HEK293 (cell line): ENCODE measurements around the gene ATP4A.

Experiments used
- ZNF23 ChIP-seq: fragments of 450-650 bp; formaldehyde crosslinking; IDR thresholded peaks from 2 replicates; pipeline ENCODE4 v1.5.1; 2016; ENCODE audit warnings: missing biosample characterization, missing genetic modification characterization, borderline replicate concordance
- TF ChIP-seq, protein P1 (sequence below): fragments of 450-650 bp; formaldehyde crosslinking; IDR thresholded peaks from 2 replicates; pipeline ENCODE4 v1.5.1; 2016; ENCODE audit warnings: missing biosample characterization, missing genetic modification characterization

GRCh38 chr19:35559781-35560180 is 3.7 kb downstream of the ATP4A start:
- TF ChIP-seq, protein P1, sequence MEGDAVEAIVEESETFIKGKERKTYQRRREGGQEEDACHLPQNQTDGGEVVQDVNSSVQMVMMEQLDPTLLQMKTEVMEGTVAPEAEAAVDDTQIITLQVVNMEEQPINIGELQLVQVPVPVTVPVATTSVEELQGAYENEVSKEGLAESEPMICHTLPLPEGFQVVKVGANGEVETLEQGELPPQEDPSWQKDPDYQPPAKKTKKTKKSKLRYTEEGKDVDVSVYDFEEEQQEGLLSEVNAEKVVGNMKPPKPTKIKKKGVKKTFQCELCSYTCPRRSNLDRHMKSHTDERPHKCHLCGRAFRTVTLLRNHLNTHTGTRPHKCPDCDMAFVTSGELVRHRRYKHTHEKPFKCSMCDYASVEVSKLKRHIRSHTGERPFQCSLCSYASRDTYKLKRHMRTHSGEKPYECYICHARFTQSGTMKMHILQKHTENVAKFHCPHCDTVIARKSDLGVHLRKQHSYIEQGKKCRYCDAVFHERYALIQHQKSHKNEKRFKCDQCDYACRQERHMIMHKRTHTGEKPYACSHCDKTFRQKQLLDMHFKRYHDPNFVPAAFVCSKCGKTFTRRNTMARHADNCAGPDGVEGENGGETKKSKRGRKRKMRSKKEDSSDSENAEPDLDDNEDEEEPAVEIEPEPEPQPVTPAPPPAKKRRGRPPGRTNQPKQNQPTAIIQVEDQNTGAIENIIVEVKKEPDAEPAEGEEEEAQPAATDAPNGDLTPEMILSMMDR (tag by site-specific recombination), result no peak
- no peak for TF ChIP-seq ZNF23 (tag by site-specific recombination)
